Activated CD4-positive, alpha-beta T cell treated with anti-CD3 and anti-CD28 coated beads for 4 hours (primary cell): ENCODE measurements around the gene ZNF799.
A peak's percentile ranks its signal among the peaks of the same experiment; 100 is the strongest.
"Not testable (repeated sequence)": the region's sequence is repeated elsewhere in the genome, so short reads cannot be mapped to it uniquely, and the experiment has no call there.

Source experiments
- DNase-seq, 2 donors: peaks; one replicate each; pipeline ENCODE4 v3.0.0-alpha.2; 2020

The ZNF799 gene

GRCh38 chr19:12400633-12401502 lies at the start of gene ZNF799:
TSS of gene ZNF799 (minus strand) at chr19:12401271. CDS start at chr19:12401070, 201 bp downstream.
- peak; percentile 80 to 81 for DNase-seq

- no peak for DNase-seq
Measured at GRCh38 chr19:12450844-12451243, 49.8 kb upstream of the ZNF799 start.

GRCh38 chr19:12448808-12449207 lies 47.7 kb upstream of the ZNF799 start:
- no peak for DNase-seq

- DNase-seq: peak; percentile 97 to 99
Measured at GRCh38 chr19:12440541-12441316, 39.7 kb upstream of the ZNF799 start, which contains the start of gene ZNF443. TSS of gene ZNF443 (minus strand) at chr19:12441021. CDS start at chr19:12440914, 107 bp downstream.

GRCh38 chr19:12439686-12440540 lies 38.8 kb upstream of the ZNF799 start:
- peak; percentile 58 to 64 for DNase-seq

- DNase-seq: not testable (repeated sequence)
Measured at GRCh38 chr19:12430726-12431299, 29.7 kb upstream of the ZNF799 start.

GRCh38 chr19:12425888-12426274 lies 24.8 kb upstream of the ZNF799 start:
- no peak for DNase-seq

- DNase-seq: no peak
Measured at GRCh38 chr19:12425236-12425887, 24.3 kb upstream of the ZNF799 start.

GRCh38 chr19:12417273-12417672 lies 16.2 kb upstream of the ZNF799 start:
- DNase-seq: not testable (repeated sequence)

GRCh38 chr19:12411893-12412292 lies 10.8 kb upstream of the ZNF799 start:
- DNase-seq: no peak

GRCh38 chr19:12399901-12400632 lies 1.0 kb downstream of the ZNF799 start:
- DNase-seq: peak; percentile 12 to 37

GRCh38 chr19:12391148-12391547 lies 9.9 kb downstream of the ZNF799 start:
- not testable (repeated sequence) for DNase-seq

GRCh38 chr19:12386365-12386764 lies 14.7 kb downstream of the ZNF799 start:
- not testable (repeated sequence) for DNase-seq

- no peak for DNase-seq
Measured at GRCh38 chr19:12380444-12380737, 20.7 kb downstream of the ZNF799 start.

- no peak for DNase-seq
Measured at GRCh38 chr19:12379732-12380443, 21.2 kb downstream of the ZNF799 start.

- DNase-seq: no peak
Measured at GRCh38 chr19:12374026-12374425, 27.0 kb downstream of the ZNF799 start.

- peak; percentile 84 to 86 for DNase-seq
Measured at GRCh38 chr19:12365236-12366162, 35.6 kb downstream of the ZNF799 start, which contains the start of gene ZNF442. TSS of gene ZNF442 (minus strand) at chr19:12365683. CDS start at chr19:12363631, 2,052 bp downstream.

- no peak for DNase-seq
Measured at GRCh38 chr19:12364391-12365235, 36.5 kb downstream of the ZNF799 start.
